Measurements from ENCODE around the gene C21orf91.

DNA sequence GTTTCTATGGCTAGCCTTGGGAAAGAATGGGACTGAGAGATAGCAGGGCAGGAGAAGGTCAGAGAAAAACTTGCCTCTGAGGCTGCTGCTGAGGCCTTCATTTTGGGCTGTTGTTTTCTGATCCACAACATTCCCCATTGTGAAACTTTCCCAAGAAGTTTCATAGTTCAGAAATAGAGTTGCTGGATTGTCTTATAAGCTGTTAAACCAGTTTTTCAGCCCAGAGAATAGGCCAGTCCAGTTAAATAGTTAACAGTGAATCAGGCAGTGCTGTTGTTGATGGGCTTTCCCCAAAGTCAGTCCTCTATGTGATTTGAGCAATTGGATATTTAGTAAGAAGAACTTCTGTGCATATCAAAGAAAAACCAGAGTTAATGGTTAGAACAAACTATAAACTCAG, 77.0 kb downstream of the C21orf91 start:
- TF ChIP-seq, protein P1, sequence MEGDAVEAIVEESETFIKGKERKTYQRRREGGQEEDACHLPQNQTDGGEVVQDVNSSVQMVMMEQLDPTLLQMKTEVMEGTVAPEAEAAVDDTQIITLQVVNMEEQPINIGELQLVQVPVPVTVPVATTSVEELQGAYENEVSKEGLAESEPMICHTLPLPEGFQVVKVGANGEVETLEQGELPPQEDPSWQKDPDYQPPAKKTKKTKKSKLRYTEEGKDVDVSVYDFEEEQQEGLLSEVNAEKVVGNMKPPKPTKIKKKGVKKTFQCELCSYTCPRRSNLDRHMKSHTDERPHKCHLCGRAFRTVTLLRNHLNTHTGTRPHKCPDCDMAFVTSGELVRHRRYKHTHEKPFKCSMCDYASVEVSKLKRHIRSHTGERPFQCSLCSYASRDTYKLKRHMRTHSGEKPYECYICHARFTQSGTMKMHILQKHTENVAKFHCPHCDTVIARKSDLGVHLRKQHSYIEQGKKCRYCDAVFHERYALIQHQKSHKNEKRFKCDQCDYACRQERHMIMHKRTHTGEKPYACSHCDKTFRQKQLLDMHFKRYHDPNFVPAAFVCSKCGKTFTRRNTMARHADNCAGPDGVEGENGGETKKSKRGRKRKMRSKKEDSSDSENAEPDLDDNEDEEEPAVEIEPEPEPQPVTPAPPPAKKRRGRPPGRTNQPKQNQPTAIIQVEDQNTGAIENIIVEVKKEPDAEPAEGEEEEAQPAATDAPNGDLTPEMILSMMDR (IDR thresholded peaks at IDR 0.05) = no peak
- no peak for TF ChIP-seq EZH2 (IDR thresholded peaks at IDR 0.05; ENCODE audit: borderline replicate concordance, insufficient read depth, low read depth, low read length, poor library complexity, severe bottlenecking)

Measured in B cell (primary cell).